Measurements from ENCODE around the gene RNF151.

RNF151 gene

DNA sequence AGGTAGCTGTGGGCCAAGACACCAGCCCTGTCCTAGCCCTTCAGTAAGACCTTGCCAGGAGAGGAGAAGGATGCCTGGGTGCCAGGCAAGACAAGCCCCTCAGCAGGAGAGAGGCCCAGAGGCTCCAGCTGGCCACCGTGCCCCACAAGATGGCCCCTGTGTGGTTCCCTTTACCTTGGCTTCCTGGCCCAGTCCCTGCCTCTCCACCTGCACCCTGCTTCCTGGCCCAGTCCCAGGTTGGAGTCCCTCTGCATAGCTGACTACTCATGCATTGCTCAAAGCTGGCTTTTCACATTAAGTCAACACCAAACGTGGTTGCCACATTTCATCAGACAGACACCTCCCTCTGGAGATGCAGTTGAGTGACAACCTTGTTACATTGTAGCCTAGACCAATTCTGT lies 27.1 kb downstream of the RNF151 start:
- no peak for DNase-seq

DNA sequence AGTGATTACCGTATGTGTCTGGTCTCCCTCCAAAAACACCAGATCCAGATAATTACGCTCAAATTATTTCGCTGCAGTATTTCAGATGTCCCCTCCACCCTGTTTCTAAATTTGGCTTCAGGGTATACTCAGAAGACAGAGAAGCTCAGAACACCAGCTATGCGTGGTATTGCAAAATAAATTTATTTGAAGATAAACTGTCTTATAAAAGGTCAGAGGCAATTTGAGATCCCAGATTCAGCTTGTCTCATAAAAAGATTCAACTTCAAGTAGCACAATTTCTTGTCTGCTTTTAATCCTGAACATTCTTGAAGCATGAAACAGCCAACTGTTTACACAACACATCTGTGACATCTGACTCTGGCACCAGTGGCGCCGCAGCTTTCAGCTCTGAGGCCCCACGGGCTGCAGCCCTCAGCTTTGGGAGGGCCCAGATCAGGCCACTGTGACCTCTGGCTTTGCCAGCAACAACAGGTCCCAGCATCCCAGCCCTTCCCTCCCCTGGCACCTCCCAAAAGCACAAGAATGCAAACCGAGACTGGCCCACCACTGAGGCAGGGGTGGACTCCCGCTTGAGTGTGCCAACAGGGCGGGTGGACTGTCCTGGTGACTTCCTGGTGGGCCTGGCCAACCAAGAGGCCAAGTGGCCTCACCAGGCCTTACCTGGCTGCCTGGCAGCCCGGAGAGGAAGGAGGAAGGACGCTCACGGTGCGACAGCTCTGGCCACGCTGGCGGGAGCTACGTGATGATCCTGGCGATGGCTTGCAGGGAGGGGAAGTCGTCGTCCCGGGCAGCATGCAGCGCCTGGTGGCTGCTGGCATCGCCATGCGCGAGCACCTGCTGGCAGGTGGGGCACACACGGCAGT lies 31.1 kb downstream of the RNF151 start:
- DNase-seq: no peak

DNA sequence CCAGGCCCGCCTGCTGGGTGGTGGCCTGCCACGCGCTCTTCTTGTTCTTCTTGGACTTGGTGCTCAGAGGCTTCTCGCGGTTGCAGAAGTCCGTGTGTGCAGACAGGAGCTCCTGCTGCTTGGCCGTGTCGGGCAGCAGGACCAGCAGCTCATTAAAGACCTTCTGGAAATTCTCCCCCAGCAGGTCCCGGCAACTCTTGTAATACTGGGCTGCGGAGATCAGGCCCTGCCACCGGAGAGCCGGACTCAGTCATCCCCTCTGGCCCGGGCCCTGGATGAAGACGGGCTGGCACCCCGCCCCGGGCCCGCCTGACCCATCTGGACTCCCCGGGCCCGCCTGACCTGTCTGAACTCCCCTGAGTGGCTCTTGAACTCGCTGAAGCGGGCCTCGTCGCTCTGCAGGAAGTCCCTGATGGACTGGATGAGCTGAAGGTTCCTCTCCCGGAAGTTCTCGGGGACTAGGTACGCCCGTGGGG lies 31.7 kb downstream of the RNF151 start:
- no peak for DNase-seq

DNA sequence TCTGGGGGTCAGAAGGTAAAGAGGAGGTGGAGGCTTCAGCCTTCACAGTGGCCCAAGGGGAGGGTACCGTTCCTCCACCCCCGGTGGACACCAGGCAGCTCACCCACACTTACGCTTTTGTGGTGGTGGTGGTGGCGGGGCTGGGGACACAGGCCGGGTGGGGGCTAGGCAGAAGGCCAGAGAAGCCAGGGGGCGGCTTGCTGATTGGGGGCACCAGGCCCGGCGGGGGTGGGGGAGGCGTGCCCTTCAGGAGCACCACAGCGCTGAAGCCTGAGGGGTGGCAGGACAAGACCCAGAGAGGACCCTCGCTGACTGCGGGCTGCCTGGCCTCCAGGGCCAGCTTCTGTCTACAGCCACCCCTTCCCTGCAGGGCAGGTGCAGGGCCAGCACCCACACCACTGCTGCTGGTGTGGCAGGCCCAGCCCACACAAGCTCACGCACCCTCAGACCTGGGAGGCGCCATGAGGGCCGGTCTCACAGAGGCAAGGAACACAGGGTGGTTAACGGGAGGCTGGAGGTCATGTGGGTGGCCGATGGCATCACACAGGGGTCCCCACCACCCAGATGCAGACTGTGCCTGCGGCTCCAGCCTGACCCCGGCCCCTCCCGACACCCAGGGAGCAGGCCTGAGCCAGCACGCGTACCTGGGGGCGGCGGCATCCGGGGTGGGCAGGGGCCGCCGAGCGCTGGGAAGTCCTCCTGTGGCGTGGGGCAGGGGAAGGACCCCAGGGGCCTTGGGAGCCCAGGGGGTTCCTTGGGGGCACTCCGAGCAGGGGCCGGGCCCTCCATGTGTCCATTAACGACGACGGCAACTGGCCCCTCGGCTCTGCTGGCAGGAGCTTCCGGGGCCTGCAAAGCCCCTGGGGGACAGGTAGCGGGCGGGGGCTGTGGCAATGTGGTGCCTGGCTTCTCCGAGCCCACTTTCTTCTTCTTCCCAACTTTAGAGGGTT lies 32.5 kb downstream of the RNF151 start:
- DNase-seq: no peak

DNA sequence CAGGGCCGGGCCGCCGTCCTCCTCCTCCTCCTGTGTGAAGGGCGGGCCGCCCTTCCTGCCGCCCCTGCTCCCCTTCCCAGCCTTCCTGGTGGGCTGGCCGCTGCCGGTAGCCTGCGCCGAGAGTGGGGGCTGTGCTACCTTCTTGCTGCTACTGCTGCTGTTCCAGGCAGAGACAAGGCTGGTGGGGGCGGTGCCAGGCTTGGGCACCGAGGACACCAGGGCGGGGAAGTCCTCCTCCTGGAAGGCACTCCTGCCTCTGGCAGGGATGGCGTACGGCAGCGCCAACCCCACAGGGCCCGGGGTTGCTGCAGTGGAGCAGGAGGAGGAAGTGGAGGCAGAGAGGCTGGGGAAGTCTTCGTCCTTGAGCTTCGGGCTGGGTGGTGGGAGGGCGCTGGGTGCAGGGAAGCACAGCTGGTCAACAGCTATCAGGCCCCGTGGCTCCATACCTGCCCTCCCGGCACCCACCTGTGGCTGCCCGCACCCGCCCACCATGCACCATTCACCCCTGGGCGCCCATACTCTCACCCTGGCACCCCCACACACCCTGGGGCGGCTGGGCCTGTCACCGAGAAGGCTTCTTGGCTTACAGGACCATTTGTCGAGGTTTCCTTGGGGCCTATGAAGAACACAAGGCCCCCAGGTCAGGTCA lies 33.3 kb downstream of the RNF151 start:
- DNase-seq: no peak

DNA sequence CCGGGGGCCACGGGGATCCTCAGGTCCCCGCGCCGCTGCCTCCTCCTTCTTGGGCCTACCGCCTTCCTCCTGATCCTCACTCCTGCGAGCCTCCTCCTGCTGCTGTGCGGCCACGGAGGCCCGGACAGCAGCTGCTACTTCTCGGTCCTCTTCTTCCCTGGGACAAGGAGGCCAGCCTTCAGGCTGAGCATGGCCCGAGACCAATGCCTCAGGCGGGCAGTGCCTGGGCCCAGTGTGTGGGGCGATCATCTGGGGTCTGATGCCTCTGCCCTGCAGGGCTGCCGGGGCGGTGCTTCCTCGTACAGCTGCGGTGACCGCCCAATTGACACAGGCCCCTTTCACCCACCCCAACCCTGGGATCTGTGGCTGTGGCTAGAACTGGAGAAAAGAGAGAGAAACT lies 34.4 kb downstream of the RNF151 start:
- no peak for DNase-seq

DNA sequence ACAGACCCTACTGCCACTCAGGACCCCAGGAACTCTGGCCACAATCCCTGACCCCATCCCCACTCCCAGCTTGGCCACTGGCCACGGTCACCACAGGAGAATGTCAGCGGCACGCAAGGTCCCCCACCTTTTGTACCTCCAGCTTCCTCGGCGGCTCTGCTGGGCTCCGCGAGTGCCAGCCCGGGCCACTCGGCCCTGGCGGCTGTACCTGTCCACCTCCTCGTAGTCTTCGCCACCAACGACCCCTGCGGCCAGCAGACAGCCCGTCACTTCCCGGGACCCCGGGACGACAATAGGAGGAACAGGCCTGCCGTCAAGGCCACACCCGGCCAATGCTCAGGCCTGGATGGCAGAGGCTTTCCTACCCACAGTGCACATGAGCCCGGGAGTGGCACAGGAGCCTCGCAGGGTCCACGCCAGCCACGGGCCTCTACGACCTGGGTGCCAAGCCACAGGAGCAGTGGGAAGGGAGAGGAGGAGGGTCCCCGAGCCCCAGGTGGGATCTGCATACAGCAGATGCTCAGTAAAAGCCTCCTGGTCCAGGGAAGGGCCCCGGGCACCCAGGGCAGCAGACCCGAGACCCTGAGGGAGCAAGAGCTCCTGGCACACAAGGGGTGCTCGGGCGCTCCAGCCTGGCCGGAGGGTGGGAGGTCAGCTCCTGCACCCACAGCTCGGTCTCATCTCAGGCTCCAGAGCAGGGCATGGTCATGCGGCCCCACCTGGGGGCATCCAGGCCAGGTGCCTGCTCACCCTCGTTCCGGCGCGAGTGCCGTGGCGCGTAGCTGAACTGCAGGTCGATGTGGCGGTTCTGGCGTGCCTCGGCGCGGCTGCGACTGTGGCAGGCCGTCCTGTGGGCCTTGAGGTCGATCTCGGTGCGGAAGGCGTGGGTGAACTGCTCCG lies 35.0 kb downstream of the RNF151 start:
- DNase-seq: no peak

DNA sequence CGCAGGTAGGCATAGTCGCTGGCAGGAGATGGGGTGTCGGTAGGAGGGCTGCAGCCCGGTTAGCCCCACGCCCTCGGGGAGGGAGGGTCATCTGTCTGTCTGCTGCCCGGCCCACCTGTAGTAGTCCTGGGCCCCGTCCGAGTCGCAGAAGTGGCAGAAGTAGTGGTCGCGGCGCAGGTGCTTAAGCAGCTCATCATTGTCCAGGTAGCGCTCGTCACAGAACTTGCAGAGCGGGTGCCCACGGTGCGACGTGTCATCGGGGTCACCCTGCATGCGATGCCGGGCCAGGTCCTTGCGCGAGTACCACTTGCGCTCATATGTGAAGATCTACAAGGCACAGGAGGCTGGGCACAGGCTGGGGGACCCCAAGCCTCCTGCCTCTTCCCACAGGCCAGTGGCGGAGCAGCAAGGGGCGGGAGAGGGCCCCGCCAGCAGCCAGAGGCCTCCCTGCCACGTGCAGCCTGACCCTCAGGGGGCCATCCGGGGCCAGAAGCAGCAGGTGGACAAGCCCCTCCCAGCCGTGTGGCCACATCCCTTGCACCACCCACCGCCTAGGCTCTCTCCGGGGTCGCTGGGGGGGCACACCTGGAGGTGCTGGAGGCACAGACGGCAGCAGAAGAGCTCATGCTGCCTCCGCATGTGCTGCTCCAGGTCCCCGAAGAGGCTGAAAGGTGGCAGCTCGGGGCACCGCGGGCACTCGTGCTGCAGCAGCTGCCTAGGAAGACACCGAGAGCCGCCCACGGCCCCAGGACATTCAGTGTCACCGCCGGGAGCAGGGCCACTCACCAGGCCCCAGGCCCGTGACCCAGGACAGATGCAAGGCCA lies 36.0 kb downstream of the RNF151 start:
- no peak for DNase-seq

DNA sequence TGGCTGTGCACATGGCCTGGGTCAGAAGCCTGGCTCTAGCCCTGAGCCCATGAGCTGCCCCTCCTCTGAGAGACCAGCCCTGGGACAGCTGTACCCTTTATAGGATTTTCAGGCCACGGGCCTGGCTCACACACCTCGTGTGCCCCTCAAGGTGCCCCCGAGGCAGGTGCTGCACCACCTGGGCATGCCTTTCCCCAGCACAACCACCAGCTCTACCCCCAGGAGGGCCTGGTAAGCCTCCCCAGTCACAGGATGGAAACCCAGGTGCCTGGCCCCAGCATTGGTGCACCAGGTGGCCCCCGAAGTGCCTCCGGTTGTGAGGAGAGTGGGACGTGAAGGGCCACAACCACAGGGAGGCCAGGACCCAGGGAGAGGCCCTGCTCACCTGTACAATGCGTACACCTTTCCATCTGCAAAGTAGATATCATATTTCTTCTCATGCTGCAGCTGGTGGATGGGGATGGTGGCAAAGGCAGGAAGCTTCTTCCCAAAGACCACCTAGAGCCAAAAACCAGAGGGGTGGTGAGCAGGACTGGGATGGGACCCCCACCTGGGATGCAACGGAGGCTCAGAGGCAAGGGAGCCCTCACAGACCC lies 36.7 kb downstream of the RNF151 start:
- no peak for DNase-seq

DNA sequence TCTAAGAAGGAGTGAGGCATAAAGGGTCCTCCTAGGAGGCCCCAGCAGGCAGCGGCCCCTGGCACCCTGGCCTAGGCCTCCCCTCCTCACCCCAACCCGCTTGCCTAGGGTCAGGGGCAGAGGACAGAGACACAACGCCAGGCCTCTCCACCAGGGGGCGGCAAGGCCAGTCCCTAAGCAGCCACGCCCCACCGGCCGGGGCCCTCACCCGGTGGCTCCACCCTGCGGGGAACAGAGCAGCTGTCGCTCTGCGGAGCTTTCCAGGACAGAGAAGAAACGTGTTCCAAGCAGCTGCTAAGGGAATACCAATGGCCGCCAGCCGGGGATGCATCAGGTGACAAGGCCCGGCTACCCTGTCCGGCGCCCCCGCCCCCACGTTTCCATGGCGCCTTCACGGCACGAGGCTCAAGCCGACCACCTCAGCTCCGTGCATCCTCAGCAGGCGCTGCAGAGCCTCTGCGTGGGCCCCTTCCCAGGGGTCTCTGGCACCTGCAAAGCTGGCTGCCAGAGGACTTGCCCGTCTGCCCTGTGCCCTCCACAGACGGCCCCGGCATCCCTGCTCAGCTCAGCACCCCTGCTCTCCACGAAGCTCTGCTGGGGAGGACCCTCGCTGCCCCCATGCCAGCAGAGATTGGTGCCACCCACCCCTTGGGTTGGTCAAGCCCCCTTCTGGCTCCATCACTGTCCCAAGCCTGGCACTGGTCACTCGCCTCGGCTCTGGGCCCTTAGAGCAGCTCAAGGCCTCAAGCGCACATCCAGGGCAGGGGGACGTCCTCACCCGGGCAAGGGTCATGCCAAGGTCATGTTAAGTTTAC lies 37.4 kb downstream of the RNF151 start:
- peak; percentile 80 for DNase-seq

DNA sequence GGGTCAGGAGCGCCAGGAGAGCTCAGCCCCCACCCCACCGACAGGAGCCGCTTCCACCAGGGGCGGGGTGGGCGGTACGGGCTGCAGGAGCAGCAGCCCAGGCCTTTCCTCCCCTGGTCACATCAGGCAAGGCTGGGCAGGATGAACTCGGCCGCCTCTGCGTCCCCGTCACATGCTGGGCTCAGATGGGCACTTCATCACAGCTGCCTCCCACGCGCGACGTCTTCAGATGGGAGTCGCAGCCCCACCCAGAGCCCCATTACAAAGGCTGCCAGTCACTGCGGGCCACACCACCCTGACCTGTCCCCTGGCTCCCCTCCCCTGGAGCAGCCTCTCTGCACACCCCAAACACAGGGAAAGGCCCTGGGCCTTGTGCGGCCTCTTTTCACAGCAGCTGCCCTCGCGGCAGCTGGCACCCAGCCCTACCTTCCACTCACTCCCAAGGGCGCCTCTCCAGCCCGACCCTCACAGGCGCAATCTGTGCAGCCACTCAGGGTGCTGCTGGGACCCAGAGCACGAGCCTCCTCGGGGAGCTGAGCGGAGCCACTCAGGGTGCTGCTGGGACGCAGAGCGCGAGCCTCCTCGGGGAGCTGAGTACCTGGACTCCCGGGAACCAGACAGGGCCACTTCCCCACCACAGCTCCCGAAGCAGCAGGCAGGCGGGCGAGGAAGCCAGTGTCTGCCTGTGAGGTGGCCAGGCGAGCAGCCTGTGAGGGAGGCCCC lies 38.3 kb downstream of the RNF151 start:
- DNase-seq: no peak

DNA sequence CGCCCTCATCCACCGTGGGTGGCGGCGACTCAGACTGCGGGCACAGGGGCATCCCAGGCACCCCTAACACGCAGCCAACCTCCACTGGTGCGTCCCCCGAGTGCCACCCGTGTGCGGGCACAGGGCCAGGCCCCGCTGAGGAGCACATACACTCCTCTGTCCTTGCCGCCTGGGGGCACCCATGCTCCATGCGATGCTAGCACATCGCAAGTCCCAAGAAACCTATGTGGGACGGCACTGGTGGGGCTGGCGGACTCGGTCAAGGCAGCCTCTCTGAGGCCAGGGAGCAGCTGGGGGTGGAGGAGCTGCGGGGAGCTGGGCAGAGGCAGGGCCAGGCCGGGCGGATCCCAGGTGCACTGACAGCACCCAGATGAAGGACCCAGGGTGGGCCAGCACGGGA lies 39.0 kb downstream of the RNF151 start:
- DNase-seq: no peak

DNA sequence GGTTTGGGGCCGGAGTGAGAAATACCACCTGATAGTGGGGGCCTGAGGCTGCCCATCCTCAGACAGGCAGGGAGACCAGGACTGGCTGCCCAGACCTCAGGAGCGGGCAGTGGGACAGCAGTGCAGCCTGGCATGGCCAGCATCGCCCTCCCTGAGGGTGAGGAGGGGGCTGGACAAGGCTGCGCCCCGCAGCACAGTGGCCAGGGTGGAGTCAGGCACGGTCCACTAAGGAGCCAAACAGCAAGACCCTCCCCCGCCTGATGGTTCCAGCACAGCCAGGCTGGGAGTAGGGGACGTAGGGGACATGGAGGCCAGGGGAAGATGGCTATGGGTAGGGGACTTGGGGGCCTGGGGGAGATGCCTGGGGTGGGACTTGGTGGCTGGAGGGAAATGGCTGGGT lies 39.7 kb downstream of the RNF151 start:
- DNase-seq: no peak

DNA sequence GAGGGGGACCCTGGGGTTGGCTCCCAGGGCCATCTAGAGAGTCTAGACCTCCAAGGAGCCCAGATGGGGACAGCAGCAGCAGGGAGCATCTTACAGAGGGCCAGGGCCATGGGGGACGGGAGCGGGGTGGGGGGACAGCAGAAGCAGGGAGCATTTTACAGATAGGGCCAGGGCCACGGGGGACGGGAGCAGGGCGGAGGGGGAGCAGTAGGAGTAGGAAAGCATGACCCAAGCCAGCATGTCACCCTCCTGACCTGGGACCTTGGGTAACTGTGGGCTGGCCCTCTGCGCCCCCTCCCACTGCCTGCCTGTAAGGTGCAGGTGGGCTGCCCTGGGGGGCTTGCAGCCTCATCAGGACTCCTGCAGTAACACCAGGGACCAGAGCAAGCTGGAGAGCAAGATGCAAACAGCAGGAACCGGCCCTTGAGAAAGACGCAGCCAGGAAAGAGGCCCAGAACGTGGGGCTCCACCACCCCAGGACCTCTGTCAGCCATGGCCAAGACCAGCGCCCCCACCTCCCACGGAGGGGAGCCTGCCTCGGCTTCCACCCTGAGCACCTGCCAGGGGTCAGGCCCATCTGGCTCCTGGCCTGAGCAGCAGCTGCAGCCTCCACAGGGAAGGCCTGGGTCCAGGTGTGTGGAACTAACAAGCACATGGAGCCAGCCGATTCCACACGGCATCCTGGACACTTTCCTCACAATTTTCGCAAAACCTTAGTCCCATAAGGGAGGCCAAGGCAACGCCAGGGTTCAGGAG lies 40.6 kb downstream of the RNF151 start:
- DNase-seq: no peak

DNA sequence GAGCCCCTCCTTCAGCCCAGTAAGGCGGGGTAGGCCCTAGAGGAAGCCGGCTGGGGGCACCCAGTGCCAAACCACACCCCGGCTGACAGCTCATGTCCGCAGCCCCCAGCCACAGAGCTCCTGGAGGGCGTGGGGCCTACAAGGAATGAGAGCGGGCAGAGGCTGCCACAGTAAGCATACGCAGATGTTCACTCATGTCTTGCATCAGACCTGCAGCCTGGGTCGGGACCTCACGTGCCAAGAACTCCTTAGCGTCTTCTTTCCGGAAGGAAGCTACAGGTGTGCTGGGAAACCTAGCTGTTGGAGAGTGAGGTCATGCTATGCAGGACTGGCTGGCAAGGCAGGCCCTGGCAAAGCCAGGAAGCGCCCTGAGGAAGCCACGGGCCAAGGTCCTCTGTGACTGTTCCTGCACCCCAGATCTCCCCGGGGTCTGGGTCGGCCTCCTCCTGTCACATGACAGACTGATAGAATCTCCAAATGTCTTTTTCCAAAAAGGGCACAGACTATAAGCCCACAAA lies 41.4 kb downstream of the RNF151 start:
- DNase-seq: no peak

DNA sequence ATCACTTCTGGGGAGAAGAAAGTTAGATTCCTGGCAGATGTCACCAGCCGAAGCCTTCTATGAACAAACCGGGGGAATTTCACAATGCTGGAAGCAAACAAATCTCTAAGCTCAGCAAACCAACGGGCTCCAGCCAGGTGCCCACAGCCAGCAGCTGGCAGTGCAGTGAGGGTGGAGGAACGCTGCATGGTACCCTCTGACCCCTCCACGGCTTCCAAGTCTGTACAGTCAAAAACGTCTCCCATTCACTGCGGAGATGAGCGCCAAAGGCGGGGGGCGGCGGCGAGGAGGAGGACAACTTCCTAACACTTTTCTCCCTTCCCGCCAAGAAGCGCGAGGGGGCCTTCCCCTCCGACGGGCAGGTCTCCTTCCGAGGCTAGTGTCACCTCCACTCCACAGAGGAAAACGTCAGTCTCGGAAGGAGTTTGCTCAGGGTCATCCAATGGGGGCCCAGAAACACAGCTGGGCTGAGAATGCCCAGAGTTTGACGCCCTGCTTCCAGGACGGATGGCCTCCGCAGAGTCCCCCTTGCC lies 42.0 kb downstream of the RNF151 start:
- DNase-seq: no peak

DNA sequence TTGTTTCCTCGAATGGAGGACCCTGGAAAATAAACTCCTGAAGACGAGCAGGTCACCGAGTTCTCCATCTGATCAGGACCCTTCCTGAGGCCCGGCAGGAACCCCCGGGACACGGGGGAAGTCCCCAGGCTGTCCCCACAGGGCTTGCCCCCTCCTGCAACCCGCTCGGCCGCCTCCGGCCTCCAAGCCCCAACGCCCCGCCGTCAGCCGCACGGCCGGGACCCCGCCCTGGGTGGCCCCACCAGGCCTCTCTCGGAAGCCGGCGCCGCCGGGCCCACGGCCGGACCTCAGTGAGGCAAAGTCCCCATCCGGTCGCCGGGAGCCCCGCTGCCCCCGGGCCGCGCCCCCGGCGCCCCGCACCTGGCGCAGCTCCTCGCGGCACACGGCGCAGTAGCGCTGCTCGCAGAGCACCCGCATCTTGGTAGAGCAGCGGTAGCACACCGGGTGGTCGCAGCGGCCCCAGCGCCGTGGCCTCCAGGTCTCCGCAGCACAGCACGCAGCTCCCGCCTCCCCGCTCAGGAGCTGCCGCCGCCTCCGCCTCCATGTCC lies 42.6 kb downstream of the RNF151 start:
- no peak for DNase-seq
